HG03095 (cell line): ENCODE data around the gene SEPHS1.
A peak's percentile ranks its signal among the peaks of the same experiment; 100 is the strongest.
"Not testable (repeated sequence)": the region's sequence is repeated elsewhere in the genome, so short reads cannot be mapped to it uniquely, and the experiment has no call there.

Experiments
- ATAC-seq: cut with Tn5 transposase; IDR thresholded peaks from one replicate; pipeline ENCODE4 v1.9.1; 2021; ENCODE audit warnings: moderate library complexity; ENCODE audit not compliant: unreplicated experiment

The SEPHS1 gene

GRCh38 chr10:13365243-13365642 lies 17.1 kb upstream of the SEPHS1 start:
- ATAC-seq, result no peak

- ATAC-seq, result no peak
These were observed 12.5 kb upstream of the SEPHS1 start for GRCh38 chr10:13360587-13360986.

- ATAC-seq, result no peak
These were observed 8.3 kb upstream of the SEPHS1 start for GRCh38 chr10:13356392-13356791.

DNA sequence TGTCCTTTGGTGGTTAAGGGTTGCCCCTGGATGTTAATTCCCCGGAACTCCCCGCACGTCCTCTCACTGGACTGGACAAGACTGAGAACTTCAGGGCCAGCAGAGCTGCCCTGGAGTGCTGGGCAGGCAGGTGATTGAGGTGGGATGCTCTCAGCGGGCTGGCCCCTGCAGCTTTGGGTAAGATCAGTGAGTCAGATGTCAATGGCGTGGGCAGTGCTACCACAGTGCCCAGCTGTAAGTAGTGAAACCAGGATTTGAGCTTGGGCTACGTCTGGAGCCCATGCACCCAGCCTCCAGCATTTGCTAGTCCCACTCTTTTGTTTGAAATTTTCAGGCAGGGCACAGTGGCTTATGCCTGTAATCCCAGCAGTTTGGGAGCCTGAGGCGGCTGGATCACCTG lies 6.7 kb upstream of the SEPHS1 start:
- ATAC-seq, result no peak

DNA sequence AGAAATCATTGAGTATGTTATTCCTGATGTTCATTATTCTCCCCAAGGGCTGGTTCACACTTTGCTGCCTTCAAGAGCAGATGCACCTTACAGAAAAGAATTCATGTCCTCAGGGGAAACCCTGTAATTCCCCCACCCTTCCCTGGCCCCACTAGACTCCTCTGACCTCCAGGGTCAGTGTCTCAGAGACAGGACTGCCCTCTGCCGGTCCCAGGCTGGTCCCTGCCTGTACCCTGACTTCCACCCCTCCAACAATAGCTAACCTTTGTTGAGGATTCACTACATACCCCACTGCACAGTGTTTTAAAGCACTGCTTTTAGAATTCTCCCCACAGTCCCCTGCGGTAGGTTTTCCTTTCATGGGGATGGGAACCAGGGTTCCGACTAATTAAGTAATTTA lies 4.4 kb upstream of the SEPHS1 start:
- ATAC-seq, result no peak

DNA sequence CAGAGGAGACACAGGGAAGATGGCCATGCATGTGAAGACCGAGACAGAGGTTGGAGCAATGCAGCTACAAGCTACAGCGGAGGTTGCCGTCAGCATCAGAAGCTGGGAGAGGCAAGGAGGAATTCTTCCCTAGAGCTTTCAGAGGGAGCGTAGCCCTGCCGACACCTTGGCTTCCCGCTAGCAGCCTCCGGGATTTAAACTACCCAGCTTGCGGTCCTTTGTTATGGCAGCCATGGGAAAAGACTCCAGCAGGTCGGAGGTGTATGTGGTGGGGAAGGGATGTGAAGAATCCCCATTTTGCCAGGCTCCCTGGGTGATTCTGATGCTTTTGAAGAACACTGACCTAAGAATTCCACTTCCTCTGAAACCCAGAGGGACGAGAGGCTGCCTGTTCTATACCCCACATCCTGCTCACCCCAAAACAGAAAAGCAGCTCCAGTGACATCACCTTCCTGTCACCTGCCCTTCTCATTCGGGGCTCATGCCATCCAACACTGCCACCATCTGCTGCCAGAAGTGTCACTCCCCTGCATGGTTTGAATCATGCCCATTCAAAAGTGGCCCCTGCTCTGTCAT lies 3.3 kb upstream of the SEPHS1 start:
- no peak for ATAC-seq

DNA sequence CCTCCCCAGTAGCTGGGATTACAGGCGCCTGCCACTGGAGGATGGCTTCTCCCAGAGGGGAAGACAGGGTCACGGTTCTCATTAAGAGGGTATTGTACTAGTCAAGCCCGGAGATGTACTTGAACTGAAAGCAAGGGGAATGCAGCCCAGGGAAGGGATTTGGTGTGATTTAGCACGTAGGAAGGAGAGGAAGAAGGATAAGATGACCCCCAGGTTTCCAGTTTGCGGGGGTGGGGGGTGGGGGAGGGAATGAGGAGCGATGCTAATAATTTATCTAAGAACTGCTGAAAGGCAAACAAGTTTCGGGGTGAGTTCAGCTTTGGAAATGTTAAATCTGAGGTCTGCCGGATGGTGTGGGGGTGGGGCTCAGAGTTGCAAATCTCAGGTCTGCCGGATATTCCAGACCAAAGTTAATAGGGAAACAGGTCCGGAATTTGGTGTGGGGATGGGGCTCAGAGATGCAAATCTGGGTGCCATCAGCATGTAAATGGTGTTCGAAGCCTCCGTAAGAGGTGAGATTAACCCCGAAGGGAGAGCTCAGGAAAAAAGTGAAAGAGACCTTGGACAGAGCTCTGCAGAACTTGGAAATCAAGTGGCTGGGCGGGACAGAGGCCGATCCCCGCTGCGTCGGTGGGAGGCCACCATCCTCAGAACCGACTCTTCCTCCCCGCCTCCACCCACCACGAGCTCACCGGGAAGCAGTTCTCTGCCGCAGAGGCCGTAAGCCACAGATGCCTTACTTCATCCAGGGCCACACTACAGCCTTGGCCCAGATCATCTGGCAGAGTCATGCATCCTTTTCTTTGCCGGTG lies 1.6 kb upstream of the SEPHS1 start:
- ATAC-seq, result no peak

DNA sequence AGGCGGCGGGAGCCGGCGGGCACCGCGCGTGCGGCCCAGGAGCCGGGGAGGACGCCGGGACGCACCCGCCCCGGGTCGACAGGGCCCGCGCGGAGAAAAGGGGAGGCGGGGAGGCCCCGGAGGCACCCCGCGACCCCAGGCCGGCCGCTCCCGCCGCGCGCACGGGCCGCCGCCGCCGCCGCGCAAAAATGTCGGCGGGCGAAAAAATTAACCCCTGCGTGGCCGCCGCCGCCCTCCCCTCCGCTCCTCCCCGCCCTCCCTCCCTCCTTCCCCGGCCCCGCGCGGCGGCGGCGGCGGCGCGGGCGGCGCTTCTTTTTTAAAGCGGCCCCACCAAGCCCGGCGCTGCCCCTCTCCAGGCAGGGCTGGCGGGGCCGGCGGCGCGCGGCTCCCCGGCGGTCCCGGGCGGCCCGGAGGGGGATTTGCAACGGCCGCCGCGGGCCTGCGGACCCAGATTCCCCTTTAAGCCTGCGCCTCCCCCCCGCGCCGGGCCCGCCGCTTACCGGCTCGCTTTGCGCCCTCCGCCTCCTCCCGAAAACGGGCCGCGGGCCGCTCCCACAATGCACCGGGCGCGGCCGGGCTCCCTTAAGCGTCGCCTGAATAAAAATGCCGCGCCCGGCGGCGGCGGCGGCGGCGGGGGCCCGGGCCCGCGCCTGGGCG lies 465 bp downstream of the SEPHS1 start:
- peak; percentile 40 for ATAC-seq

- ATAC-seq, result peak; percentile 22
These were observed 1.0 kb downstream of the SEPHS1 start for GRCh38 chr10:13347043-13347499.

DNA sequence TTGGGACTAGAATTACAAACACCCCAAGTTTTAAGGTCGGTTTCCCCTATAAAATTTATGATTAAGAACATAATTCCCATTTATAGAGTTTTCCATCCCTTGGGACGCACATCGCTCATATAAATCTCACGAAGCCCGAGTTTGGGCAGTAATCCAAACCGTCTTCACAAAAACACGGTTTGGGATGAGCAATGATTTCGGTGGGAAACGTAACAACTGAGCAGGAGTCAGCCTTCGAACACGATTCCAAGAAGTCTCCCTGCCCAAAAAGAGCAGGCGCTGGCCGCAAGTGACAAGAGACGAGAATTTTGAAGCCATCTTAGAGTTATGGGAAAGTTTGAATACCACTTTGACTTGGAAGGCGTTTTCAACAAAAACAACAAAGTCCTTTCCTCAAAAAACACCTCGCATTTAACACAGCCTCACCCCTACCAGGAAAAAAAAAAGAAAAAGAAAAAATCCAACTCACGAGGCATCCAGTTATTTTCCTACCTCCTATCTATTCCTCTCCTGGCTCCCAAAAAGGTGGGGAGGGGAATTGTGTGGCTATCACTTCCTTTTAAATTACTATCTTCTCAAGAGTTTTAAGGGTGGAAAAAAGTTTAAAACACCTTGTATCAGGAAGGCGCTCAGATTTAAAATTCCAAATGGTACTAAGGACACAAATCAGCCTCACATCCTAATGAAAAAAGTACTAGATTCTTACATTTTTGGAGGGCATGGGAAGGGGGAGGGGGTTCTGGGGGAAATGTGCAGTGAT lies 1.6 kb downstream of the SEPHS1 start:
- ATAC-seq, result no peak

GRCh38 chr10:13340626-13341376 lies 7.3 kb downstream of the SEPHS1 start:
- peak; percentile 87 for ATAC-seq

- ATAC-seq, result no peak
These were observed 8.0 kb downstream of the SEPHS1 start for GRCh38 chr10:13340068-13340467.

GRCh38 chr10:13338390-13339110 lies 9.5 kb downstream of the SEPHS1 start:
- ATAC-seq, result no peak

DNA sequence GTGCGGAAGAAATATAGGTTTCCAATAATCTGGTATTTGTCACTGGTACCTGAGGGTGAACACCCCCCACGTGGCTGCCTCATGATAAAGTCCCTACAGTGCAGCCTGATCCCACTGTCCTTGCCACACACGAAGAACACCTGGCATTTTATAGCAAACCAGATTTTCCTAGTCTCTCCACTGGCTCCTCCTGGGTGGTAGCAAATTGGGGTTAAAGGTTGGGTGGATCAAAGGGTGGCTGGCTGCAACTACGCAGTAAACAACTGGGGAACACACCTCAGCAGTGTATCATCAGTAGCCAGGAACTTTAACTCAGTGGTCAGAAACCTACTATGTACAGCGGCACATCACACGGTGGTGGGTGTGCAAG lies 10.3 kb downstream of the SEPHS1 start:
- ATAC-seq, result no peak

DNA sequence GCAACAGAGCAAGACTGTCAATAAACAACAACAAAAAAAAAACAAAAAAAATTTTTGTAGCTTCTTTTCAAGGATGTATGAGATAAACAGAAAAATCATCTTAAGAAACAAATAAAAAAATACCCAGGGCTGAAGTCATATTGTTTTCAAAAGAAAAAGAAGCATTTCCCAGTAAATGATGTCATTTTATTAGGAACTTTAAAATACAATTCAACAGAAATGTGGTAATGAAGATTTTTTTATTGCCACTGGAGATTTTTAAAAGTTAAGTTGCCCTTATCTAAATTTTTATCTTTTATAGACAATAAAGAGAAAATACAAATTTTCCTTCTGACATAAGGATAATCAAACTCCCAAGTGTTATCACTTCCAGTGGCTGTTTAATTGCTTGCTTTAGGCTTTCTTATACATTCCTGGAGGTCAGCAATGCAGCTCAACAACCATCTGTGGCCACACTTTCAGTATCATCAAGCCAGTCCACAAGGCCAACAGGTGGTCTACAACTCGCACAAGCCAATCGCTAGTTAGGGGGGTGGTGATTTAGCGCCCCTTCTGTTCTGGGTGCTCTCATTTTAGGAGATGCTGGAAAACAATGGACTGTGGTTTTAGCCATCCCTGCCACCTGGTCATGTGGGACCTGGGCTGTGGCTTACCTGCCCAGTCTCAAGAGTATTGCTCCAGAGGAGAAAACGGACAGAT lies 10.8 kb downstream of the SEPHS1 start:
- ATAC-seq, result no peak

DNA sequence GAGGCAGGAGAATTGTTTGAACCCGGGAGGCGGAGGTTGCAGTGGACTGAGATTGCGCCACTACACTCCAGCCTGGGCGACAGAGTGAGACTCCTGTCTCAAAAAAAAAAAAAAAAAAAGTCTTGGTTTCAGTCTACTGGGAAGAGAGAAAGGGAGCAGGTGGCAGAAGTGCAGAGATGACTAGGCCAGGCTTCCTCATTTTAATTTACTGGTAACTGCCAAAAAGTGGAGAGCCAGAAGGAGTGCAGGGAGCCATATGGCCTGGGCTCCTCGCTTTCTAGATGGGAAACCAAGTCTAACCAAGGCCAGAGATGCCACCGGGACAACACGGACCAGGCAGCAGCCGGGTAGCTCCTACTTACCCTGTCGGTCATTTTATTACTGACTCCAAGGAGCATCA lies 12.2 kb downstream of the SEPHS1 start:
- ATAC-seq, result peak; percentile 45

DNA sequence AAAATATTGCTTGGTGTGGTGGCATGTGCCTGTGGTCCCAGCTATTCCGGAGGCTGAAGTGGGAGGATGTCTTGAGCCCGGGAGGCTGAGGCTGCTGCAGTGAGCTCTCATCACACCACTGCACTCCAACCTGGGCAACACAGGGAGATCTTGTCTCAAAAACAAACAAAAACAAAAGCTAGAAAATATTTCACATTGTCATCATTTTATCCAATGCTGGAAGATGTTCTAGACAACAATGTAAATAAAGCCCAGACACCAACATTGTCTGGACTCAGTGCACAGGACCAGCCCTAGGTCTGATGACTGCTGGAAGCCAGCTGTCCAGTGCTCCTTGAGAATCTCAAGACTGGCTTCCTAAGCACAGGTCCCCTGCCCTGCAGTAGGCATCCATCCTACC lies 13.5 kb downstream of the SEPHS1 start:
- no peak for ATAC-seq

DNA sequence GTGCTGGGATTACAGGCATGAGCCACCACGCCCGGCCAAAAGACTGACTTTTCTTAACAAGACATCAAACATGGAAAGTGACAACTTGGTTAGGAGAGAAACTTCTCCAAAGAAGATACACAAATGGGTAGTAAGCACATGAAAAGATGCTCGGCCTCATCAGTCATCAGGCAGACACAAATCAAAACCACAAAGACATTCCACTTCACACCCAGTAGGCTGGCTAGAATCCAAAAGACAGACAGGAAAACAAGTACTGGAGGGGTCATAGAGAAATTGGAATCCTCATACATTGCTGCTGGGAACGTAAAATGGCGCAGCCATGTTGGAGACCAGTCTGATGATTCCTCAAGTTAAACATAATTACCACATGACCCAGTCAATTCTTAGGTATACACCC lies 16.4 kb downstream of the SEPHS1 start:
- no peak for ATAC-seq

DNA sequence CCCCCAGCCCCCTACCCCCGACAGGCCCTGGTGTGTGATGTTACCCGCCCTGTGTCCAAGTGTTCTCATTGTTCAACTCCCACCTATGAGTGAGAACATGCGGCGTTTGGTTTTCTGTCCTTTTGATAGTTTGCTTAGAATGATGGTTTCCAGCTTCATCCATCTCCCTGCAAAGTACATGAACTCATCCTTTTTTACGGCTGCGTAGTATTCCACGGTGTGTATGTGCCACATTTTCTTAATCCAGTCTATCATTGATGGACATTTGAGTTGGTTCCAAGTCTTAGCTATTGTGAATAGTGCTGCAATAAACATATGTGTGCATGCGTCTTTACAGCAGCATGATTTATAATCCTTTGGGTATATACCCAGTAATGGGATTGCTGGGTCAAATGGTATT lies 17.1 kb downstream of the SEPHS1 start:
- ATAC-seq, result not testable (repeated sequence)
